ENCODE measurements around the gene MAGT1.

GRCh38 chrX:77918568-77918967, 23.3 kb upstream of the MAGT1 start:
- TF ChIP-seq, protein P1, sequence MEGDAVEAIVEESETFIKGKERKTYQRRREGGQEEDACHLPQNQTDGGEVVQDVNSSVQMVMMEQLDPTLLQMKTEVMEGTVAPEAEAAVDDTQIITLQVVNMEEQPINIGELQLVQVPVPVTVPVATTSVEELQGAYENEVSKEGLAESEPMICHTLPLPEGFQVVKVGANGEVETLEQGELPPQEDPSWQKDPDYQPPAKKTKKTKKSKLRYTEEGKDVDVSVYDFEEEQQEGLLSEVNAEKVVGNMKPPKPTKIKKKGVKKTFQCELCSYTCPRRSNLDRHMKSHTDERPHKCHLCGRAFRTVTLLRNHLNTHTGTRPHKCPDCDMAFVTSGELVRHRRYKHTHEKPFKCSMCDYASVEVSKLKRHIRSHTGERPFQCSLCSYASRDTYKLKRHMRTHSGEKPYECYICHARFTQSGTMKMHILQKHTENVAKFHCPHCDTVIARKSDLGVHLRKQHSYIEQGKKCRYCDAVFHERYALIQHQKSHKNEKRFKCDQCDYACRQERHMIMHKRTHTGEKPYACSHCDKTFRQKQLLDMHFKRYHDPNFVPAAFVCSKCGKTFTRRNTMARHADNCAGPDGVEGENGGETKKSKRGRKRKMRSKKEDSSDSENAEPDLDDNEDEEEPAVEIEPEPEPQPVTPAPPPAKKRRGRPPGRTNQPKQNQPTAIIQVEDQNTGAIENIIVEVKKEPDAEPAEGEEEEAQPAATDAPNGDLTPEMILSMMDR (IDR thresholded peaks at IDR 0.05; ENCODE audit: insufficient read depth, low read length, poor library complexity, severe bottlenecking), result no peak
- no peak for TF ChIP-seq EZH2phosphoT487 (conservative IDR thresholded peaks at IDR 0.05; ENCODE audit: low read length)
